DMS53 treated with DMSO at 0.1 percent for 48 hours (cell line): ENCODE measurements around the gene SERINC1.

ENCODE experiments used
- DNase-seq: peaks from one replicate; lab custom pipeline; 2025; ENCODE audit not compliant: unreplicated experiment; lab: John Stamatoyannopoulos, UW

The SERINC1 gene

DNA sequence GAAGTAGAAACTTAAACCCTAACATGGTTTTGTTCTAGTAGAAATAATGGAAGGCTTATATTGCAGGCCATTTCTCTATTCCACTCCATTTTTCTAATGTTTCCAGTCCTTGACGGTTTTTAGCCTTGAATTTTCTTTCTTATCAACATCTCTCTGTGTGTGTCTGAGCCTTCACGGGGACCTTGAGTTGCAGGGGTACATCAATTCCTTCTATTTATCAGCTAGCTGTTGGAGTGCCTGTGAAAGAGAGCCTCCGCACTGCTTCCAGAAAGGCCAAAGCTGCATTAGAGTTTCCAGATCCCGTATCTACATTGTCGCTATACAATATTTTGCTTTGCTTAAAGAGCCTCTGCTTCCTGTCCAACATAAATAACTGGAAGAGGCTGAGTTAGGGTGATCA is 77.6 kb downstream of the SERINC1 start:
- no peak for DNase-seq

DNA sequence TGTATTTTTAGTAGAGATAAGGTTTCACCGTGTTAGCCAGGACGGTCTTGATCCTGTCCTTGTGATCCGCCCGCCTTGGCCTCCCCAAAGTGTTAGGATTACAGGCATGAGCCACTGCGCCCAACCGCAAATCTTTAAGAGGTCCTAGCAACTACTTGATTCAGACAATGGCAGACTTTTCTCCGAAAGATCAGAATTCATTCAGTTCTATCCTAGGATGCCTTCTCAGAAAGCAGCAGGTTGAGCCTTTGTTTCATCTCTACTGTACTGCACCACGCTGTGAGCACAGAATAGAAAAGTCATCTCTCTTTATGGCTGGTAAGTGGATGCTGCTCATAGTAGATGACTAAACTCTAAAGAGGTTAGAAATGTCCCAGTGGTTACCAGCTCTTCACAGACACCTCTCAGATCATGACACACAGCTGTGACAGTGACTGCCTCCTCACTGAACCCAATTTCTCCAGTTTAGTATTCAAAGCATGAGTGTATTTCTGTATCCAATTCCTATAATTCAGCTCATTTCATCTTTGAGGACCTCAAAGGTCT is 78.2 kb downstream of the SERINC1 start:
- DNase-seq, result no peak
